Caco-2 (cell line): Measurements from ENCODE around the gene KLHDC3. TPM values are rescaled to one million over a fixed set of nuclear protein-coding genes. Genes with fewer than 3 reads are reported as not detected.

Experiments
- BruUV-seq: library from RNA; stranded (reverse); fragments of 400-500 nt; replicated peaks from 2 replicates; lab custom pipeline; 2021; lab: Mats Ljungman, UMichigan
- CTCF ChIA-PET: fragments of 300-600 bp; sonication (Branson Sonifier 250); formaldehyde crosslinking; loops from one replicate; lab custom pipeline; 2022; ENCODE audit warnings: antibody characterized with exemption; lab: Charles Lee
- POLR2A ChIA-PET: fragments of 300-600 bp; sonication (Branson Sonifier 250); formaldehyde crosslinking; loops from one replicate; lab custom pipeline; 2022; ENCODE audit warnings: antibody characterized with exemption; lab: Charles Lee
- DNase-seq, 2 experiments: peaks; one replicate each; pipeline versions ENCODE4 v3.0.0 to v3.0.0-alpha.2; 2020 to 2022
- H3K27me3 ChIP-seq: replicated peaks from 2 replicates; pipeline ENCODE4 v1.6.0; 2011; ENCODE audit warnings: low read length; ENCODE audit not compliant: control insufficient read depth, insufficient read depth
- H3K36me3 ChIP-seq: 2 replicates; pipeline ENCODE4 v1.5.1; 2011; ENCODE audit warnings: low read length; ENCODE audit not compliant: control insufficient read depth, insufficient read depth
- H3K4me1 ChIP-seq: fragments of 250-450 bp; sonication (Bioruptor Pico); 2 replicates; pipeline ENCODE4 v1.5.1; 2020; ENCODE audit warnings: mild to moderate bottlenecking
- H3K4me3 ChIP-seq: 2 replicates; pipeline ENCODE4 v1.5.1; 2011; ENCODE audit warnings: low read depth, mild to moderate bottlenecking, control low read depth, low read length
- H3K9me3 ChIP-seq: fragments of 250-450 bp; sonication (Bioruptor Pico); 2 replicates; pipeline ENCODE4 v1.5.1; 2020; ENCODE audit warnings: mild to moderate bottlenecking, moderate library complexity
- H3K27ac Mint-ChIP-seq: one replicate; pipeline ENCODE4 v1.8.0; 2022; ENCODE audit warnings: mixed read lengths; ENCODE audit not compliant: unreplicated experiment
- H3K27me3 Mint-ChIP-seq: one replicate; pipeline ENCODE4 v1.8.0; 2022; ENCODE audit warnings: mixed read lengths; ENCODE audit not compliant: insufficient read depth, unreplicated experiment
- H3K36me3 Mint-ChIP-seq: one replicate; pipeline ENCODE4 v1.8.0; 2022; ENCODE audit warnings: mild to moderate bottlenecking, mixed read lengths; ENCODE audit not compliant: insufficient read depth, unreplicated experiment
- H3K4me1 Mint-ChIP-seq: one replicate; pipeline ENCODE4 v1.8.0; 2022; ENCODE audit warnings: low read depth, mixed read lengths; ENCODE audit not compliant: unreplicated experiment
- H3K4me3 Mint-ChIP-seq: one replicate; pipeline ENCODE4 v1.8.0; 2022; ENCODE audit warnings: mild to moderate bottlenecking, moderate library complexity, mixed read lengths; ENCODE audit not compliant: unreplicated experiment
- H3K9me3 Mint-ChIP-seq: one replicate; pipeline ENCODE4 v1.8.0; 2022; ENCODE audit warnings: mixed read lengths; ENCODE audit not compliant: unreplicated experiment
- CTCF ChIP-seq, 2 experiments: fragments of 200-600 bp in 1 of 2; IDR thresholded peaks; 1 replicate in 1 of 2; 2 replicates in 1 of 2; pipeline versions ENCODE4 v1.5.1 to v1.8.0; 2011 to 2022; ENCODE audit warnings: antibody characterized with exemption in 1 of 2, control low read depth in 1 of 2, inconsistent platforms in 1 of 2, low read depth in 1 of 2, low read length in 1 of 2, mild to moderate bottlenecking in 1 of 2, moderate library complexity in 1 of 2; ENCODE audit not compliant: insufficient read depth in 1 of 2, severe bottlenecking in 1 of 2, unreplicated experiment in 1 of 2
- intact Hi-C: fragments of 100-400 bp; cut with micrococcal nuclease; formaldehyde crosslinking; loops from one replicate; pipeline ENCODE4 v1.10.0; 2022; ENCODE audit not compliant: unreplicated experiment
- total RNA-seq: library from RNA; stranded (reverse); gene quantifications from 2 replicates; pipeline ENCODE4 v1.2.3, GENCODE V29; 2022

KLHDC3 gene
- total RNA-seq, 1 experiment from 2014 or later = 66.8 TPM

- H3K36me3 Mint-ChIP-seq = peaks cover 21% of the 10 kb centered on the region
- peak overlapping the region; percentile 76 for H3K27ac Mint-ChIP-seq
- H3K4me1 ChIP-seq = no peaks in the 10 kb centered on the region
- no peak for TF ChIP-seq CTCF (IDR thresholded peaks at IDR 0.05; ENCODE audit: insufficient read depth in 1 of 2, low read depth in 1 of 2, low read length in 1 of 2, severe bottlenecking in 1 of 2, unreplicated experiment in 1 of 2)
- H3K27me3 Mint-ChIP-seq = no peaks in the 10 kb centered on the region
- no peaks in the 10 kb centered on the region for H3K27me3 ChIP-seq
- peak in 1 of 2 experiments; percentile 48 for DNase-seq
- POLR2A ChIA-PET = interaction anchor here (0.6 to 2.0 kb wide), 5 partner anchors 13 to 81 kb away, joined by 3 to 10 read pairs (median 4); partner anchors contain the start of genes CNPY3, CUL7 and KLC4
- H3K9me3 ChIP-seq = no peaks in the 10 kb centered on the region
- intact Hi-C loops = no loop called here
- no peaks in the 10 kb centered on the region for H3K36me3 ChIP-seq
- CTCF ChIA-PET = interaction anchor here (0.9 to 1.0 kb wide), 2 partner anchors 18 to 165 kb away, joined by 4 read pairs; partner anchors contain the start of gene GNMT
- H3K4me3 Mint-ChIP-seq = peak overlapping the region; percentile 83
- H3K4me3 ChIP-seq = peak overlapping the region; percentile 73
- H3K4me1 Mint-ChIP-seq = peaks cover 6% of the 10 kb centered on the region
- no TSS peak for BruUV-seq
- no peaks in the 10 kb centered on the region for H3K9me3 Mint-ChIP-seq
These were observed 35.6 kb upstream of the KLHDC3 start for GRCh38 chr6:42978487-42978838.

- intact Hi-C loops = loop anchor here (1.0 kb wide), 1 partner anchor 50 kb away; the partner anchor contains the start of gene CNPY3
These were observed 35.1 kb upstream of the KLHDC3 start, which contains the start of gene PEX6 for GRCh38 chr6:42978839-42979522. Gene PEX6, minus strand, starts transcription at chr6:42979181. Its CDS starts 31 bp downstream, at chr6:42979150.

More at GRCh38 chr6:42978839-42979522, 35.1 kb upstream of the KLHDC3 start, which contains the start of gene PEX6:
- Histone ChIP-seq H3K4me1 (no peaks in the 10 kb centered on the region), H3K9me3 (no peaks in the 10 kb centered on the region), H3K27me3 (no peaks in the 10 kb centered on the region), H3K36me3 (no peaks in the 10 kb centered on the region), H3K4me3 (peak within 1 kb of the TSS; percentile 73)
- no peak for TF ChIP-seq CTCF (IDR thresholded peaks at IDR 0.05; ENCODE audit: insufficient read depth in 1 of 2, low read depth in 1 of 2, low read length in 1 of 2, severe bottlenecking in 1 of 2, unreplicated experiment in 1 of 2)
- Mint-ChIP-seq H3K4me1 (peaks cover 10% of the 10 kb centered on the region), H3K36me3 (peaks cover 21% of the 10 kb centered on the region), H3K9me3 (no peaks in the 10 kb centered on the region), H3K27me3 (no peaks in the 10 kb centered on the region), H3K4me3 (peak within 1 kb of the TSS; percentile 83), H3K27ac (peak within 1 kb of the TSS; percentile 86)
- ChIA-PET POLR2A (interaction anchor here (0.8 to 2.0 kb wide), 5 partner anchors 14 to 81 kb away, joined by 3 to 10 read pairs (median 3); partner anchors contain the start of genes CNPY3, CUL7 and KLC4), CTCF (interaction anchor here (0.7 to 1.0 kb wide), 3 partner anchors 19 to 165 kb away, joined by 3 to 4 read pairs (median 4); partner anchors contain the start of genes GNMT, KLHDC3 and MEA1)
- DNase-seq = peak; percentile 88 to 91
- BruUV-seq = no TSS peak
